Astrocyte (in vitro differentiated cells and primary cell): ENCODE results near the gene RFC3. TPM values are rescaled to one million over a fixed set of nuclear protein-coding genes. Genes with fewer than 3 reads are reported as not detected.

Experiments used
- DNase-seq: peaks from one replicate; pipeline ENCODE4 v3.0.0-alpha.2; 2010; ENCODE audit warnings: low read depth
- FAIRE-seq: peaks from 2 replicates; lab custom pipeline; 2011; peaks lifted over from hg19 to GRCh38; lab: Jason Lieb, UNC
- H2AFZ ChIP-seq: 2 replicates; pipeline ENCODE4 v1.6.0; 2012; ENCODE audit warnings: low read depth, low read length, inconsistent platforms
- H3K27ac ChIP-seq: 2 replicates; pipeline ENCODE4 v1.5.1; 2011; ENCODE audit warnings: low read depth, low read length, inconsistent platforms
- H3K27me3 ChIP-seq: 2 replicates; pipeline ENCODE4 v1.6.0; 2011; ENCODE audit warnings: low read length, inconsistent platforms; ENCODE audit not compliant: insufficient read depth
- H3K36me3 ChIP-seq: 2 replicates; pipeline ENCODE4 v1.5.1; 2011; ENCODE audit warnings: low read length, inconsistent platforms; ENCODE audit not compliant: insufficient read depth
- H3K4me1 ChIP-seq: 2 replicates; pipeline ENCODE4 v1.5.1; 2011; ENCODE audit warnings: low read length, inconsistent platforms; ENCODE audit not compliant: insufficient read depth
- H3K4me2 ChIP-seq: 2 replicates; pipeline ENCODE4 v1.6.0; 2012; ENCODE audit warnings: low read length, inconsistent platforms
- H3K4me3 ChIP-seq: 2 replicates; pipeline ENCODE4 v1.5.1; 2011; ENCODE audit warnings: low read depth, mild to moderate bottlenecking, low read length, inconsistent platforms; ENCODE audit not compliant: insufficient read depth
- H3K79me2 ChIP-seq: 2 replicates; pipeline ENCODE4 v1.6.0; 2012; ENCODE audit warnings: mild to moderate bottlenecking, low read length, inconsistent platforms; ENCODE audit not compliant: insufficient read depth
- H3K9ac ChIP-seq: 2 replicates; pipeline ENCODE4 v1.6.0; 2012; ENCODE audit warnings: mild to moderate bottlenecking, low read length, inconsistent platforms
- H3K9me3 ChIP-seq: 2 replicates; pipeline ENCODE4 v1.5.1; 2012; ENCODE audit warnings: low read depth, mild to moderate bottlenecking, low read length, inconsistent platforms; ENCODE audit not compliant: insufficient read depth
- H4K20me1 ChIP-seq: 2 replicates; pipeline ENCODE4 v1.6.0; 2012; ENCODE audit warnings: low read length, inconsistent platforms; ENCODE audit not compliant: insufficient read depth
- H3K27ac Mint-ChIP-seq: one replicate; pipeline ENCODE4 v1.8.0; 2021; ENCODE audit warnings: mild to moderate bottlenecking, mixed read lengths; ENCODE audit not compliant: unreplicated experiment
- H3K27me3 Mint-ChIP-seq: one replicate; pipeline ENCODE4 v1.8.0; 2021; ENCODE audit warnings: low read depth, mixed read lengths; ENCODE audit not compliant: unreplicated experiment
- H3K36me3 Mint-ChIP-seq: one replicate; pipeline ENCODE4 v1.8.0; 2021; ENCODE audit warnings: low read depth, mixed read lengths; ENCODE audit not compliant: unreplicated experiment
- H3K4me1 Mint-ChIP-seq: one replicate; pipeline ENCODE4 v1.8.0; 2021; ENCODE audit warnings: low read depth, mixed read lengths; ENCODE audit not compliant: unreplicated experiment
- H3K4me3 Mint-ChIP-seq: one replicate; pipeline ENCODE4 v1.8.0; 2021; ENCODE audit warnings: mild to moderate bottlenecking, moderate library complexity, mixed read lengths; ENCODE audit not compliant: unreplicated experiment
- H3K9me3 Mint-ChIP-seq: one replicate; pipeline ENCODE4 v1.8.0; 2021; ENCODE audit warnings: mild to moderate bottlenecking, mixed read lengths; ENCODE audit not compliant: unreplicated experiment
- EZH2 ChIP-seq: IDR thresholded peaks from 2 replicates; pipeline ENCODE4 v1.6.1; 2012; ENCODE audit warnings: mild to moderate bottlenecking, low read length, inconsistent platforms; ENCODE audit not compliant: insufficient read depth
- total RNA-seq: library from RNA; stranded (reverse); gene quantifications from 2 replicates; pipeline ENCODE4 v1.2.1, GENCODE V29; 2021
- TF ChIP-seq, protein P1 (sequence below): IDR thresholded peaks from 2 replicates; pipeline ENCODE4 v1.5.1; 2011; ENCODE audit warnings: low read depth, mild to moderate bottlenecking, inconsistent platforms, low read length, moderate library complexity; ENCODE audit not compliant: insufficient read depth

The RFC3 gene
- total RNA-seq, 1 donor from 2014 or later, result 8.2 TPM

DNA sequence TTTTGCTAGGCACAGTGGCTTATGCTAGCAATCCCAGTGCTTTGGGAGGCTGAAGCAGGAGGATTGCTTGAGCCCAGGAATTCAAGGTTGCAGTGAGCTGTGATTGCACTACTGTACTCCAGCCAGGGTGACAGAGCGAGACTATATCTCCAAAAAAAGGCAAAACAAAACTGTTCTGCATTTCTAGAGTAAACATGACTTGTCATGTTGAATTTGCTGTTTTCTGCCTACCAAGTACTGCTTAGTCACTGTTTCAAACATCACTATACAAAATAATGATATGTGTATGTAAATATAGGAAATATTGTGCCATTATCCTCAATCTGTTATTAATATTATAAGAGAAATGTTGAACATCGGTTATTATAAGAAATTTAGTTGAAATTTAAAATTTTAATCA, 9.2 kb downstream of the RFC3 start:
- H3K27me3 ChIP-seq, result no peaks in the 10 kb centered on the region
- H3K4me1 Mint-ChIP-seq, result no peaks in the 10 kb centered on the region
- H3K27ac Mint-ChIP-seq, result no peak overlapping the region
- DNase-seq, result no peak
- no peaks in the 10 kb centered on the region for H3K36me3 Mint-ChIP-seq
- H3K36me3 ChIP-seq, result peaks cover 7% of the 10 kb centered on the region
- no peak overlapping the region for H3K4me3 ChIP-seq
- no peaks in the 10 kb centered on the region for H3K4me1 ChIP-seq
- no peak overlapping the region for H3K4me2 ChIP-seq
- H3K9me3 Mint-ChIP-seq, result no peaks in the 10 kb centered on the region
- H3K27ac ChIP-seq, result no peak overlapping the region
- no peak overlapping the region for H3K4me3 Mint-ChIP-seq
- peaks cover 4% of the 10 kb centered on the region for H3K79me2 ChIP-seq
- FAIRE-seq, result no peak
- no peak overlapping the region for H3K9ac ChIP-seq
- H3K27me3 Mint-ChIP-seq, result no peaks in the 10 kb centered on the region
- no peak overlapping the region for H2AFZ ChIP-seq
- no peaks in the 10 kb centered on the region for H3K9me3 ChIP-seq
- no peak for TF ChIP-seq EZH2
- TF ChIP-seq, protein P1, sequence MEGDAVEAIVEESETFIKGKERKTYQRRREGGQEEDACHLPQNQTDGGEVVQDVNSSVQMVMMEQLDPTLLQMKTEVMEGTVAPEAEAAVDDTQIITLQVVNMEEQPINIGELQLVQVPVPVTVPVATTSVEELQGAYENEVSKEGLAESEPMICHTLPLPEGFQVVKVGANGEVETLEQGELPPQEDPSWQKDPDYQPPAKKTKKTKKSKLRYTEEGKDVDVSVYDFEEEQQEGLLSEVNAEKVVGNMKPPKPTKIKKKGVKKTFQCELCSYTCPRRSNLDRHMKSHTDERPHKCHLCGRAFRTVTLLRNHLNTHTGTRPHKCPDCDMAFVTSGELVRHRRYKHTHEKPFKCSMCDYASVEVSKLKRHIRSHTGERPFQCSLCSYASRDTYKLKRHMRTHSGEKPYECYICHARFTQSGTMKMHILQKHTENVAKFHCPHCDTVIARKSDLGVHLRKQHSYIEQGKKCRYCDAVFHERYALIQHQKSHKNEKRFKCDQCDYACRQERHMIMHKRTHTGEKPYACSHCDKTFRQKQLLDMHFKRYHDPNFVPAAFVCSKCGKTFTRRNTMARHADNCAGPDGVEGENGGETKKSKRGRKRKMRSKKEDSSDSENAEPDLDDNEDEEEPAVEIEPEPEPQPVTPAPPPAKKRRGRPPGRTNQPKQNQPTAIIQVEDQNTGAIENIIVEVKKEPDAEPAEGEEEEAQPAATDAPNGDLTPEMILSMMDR, result no peak
- no peaks in the 10 kb centered on the region for H4K20me1 ChIP-seq

DNA sequence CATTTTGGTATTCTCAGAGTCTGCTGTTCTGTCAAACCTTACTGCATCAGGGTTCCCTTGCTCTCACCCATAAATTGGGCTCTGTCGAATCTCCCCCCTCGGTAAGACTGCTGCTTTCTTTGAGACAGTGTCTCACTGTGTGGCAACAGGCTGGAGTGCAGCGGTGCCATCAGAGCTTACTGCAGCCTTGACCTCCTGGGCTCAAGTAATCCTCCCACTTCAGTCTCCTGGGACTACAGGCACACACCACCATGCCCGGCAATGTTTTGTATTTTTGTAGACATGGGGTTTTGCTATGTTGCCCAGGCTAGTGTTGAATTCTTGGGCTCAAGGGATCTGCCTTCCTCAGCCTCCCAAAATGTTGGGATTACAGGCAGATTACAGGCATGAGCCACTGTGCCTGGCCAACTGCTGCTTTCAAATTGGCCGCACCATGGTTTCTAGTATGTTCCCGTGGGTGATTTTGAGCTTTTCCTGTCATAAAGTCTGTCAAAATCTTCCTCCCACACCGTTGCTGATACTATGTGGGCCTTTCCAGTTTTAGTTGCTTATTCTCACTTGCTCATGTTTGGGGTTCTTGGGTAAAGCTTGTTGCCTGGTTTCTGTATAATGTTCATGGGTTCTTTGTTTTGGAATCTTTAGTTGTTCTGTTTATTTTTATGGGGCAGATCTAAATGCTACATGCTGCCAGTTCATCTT, 10.6 kb downstream of the RFC3 start:
- H3K79me2 ChIP-seq, result no peaks in the 10 kb centered on the region
- no peaks in the 10 kb centered on the region for H3K27me3 Mint-ChIP-seq
- DNase-seq, result no peak
- peaks cover 12% of the 10 kb centered on the region for H3K36me3 ChIP-seq
- H3K9ac ChIP-seq, result no peak overlapping the region
- H3K4me2 ChIP-seq, result no peak overlapping the region
- no peaks in the 10 kb centered on the region for H3K9me3 Mint-ChIP-seq
- no peak overlapping the region for H3K27ac Mint-ChIP-seq
- H3K4me1 ChIP-seq, result no peaks in the 10 kb centered on the region
- H4K20me1 ChIP-seq, result no peaks in the 10 kb centered on the region
- no peak overlapping the region for H2AFZ ChIP-seq
- no peak overlapping the region for H3K4me3 Mint-ChIP-seq
- no peak overlapping the region for H3K4me3 ChIP-seq
- FAIRE-seq, result no peak
- H3K9me3 ChIP-seq, result no peaks in the 10 kb centered on the region
- H3K36me3 Mint-ChIP-seq, result no peaks in the 10 kb centered on the region
- H3K4me1 Mint-ChIP-seq, result no peaks in the 10 kb centered on the region
- no peak overlapping the region for H3K27ac ChIP-seq
- TF ChIP-seq, protein P1, result no peak
- no peak for TF ChIP-seq EZH2
- H3K27me3 ChIP-seq, result no peaks in the 10 kb centered on the region

DNA sequence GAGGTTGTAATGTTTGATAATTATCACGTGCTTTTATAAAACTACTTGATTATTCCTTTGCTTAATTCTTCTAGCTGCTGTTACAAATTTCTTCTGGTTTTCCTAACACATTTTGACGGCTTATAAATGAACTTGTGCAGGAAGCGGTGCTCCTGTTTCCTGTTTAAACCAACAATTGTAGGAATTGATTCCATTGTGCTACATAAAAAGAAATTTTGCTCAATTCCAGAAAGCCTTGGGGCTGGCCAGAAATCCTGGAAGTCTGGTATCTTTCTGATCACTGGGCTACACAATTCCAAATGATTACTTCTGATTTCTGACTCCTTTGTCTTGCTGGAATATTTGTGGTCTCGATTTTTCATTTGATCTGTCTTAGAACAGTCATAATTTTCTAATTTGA, 14.9 kb downstream of the RFC3 start:
- Mint-ChIP-seq H3K4me1 (no peaks in the 10 kb centered on the region), H3K36me3 (no peaks in the 10 kb centered on the region), H3K9me3 (no peaks in the 10 kb centered on the region), H3K4me3 (no peak overlapping the region), H3K27me3 (no peaks in the 10 kb centered on the region), H3K27ac (no peak overlapping the region)
- FAIRE-seq (no peak), DNase-seq (no peak)
- Histone ChIP-seq H3K9me3 (no peaks in the 10 kb centered on the region), H3K4me1 (no peaks in the 10 kb centered on the region), H3K4me3 (no peak overlapping the region), H3K9ac (no peak overlapping the region), H2AFZ (no peak overlapping the region), H3K36me3 (peaks cover 23% of the 10 kb centered on the region), H3K4me2 (no peak overlapping the region), H3K27ac (no peak overlapping the region), H3K27me3 (no peaks in the 10 kb centered on the region), H4K20me1 (no peaks in the 10 kb centered on the region), H3K79me2 (no peaks in the 10 kb centered on the region)
- TF ChIP-seq, protein P1, result no peak
- no peak for TF ChIP-seq EZH2
